ENCODE measurements around the gene CAPNS2. TPM values are rescaled to one million over a fixed set of nuclear protein-coding genes. Genes with fewer than 3 reads are reported as not detected.

The CAPNS2 gene
- total and polyA plus RNA-seq, 2 of the 8 experiments (the other 6 are each of a cell fraction or from before 2014, with no cell fraction given): not detected

- TF ChIP-seq FOSL1 (IDR thresholded peaks at IDR 0.05; ENCODE audit: insufficient read depth, low read depth, low read length): no peak
- no peak for TF ChIP-seq NANOG (IDR thresholded peaks at IDR 0.05; ENCODE audit: insufficient read depth, low read depth, low read length, poor library complexity, severe bottlenecking)
- no peak for TF ChIP-seq HDAC2 (IDR thresholded peaks at IDR 0.05; ENCODE audit: borderline replicate concordance in 1 of 2, low read depth in 2 of 2, low read length in 2 of 2)
- no peak for TF ChIP-seq CEBPB (IDR thresholded peaks at IDR 0.05; ENCODE audit: low read depth, low read length)
- no peak for TF ChIP-seq RAD21 (IDR thresholded peaks at IDR 0.05 in 1 of 2, conservative IDR thresholded peaks at IDR 0.05 in 1 of 2; ENCODE audit: low read depth in 2 of 2, low read length in 2 of 2)
- TF ChIP-seq ATF2 (IDR thresholded peaks at IDR 0.05; ENCODE audit: low read length): no peak
- no peak for TF ChIP-seq BCL11A (IDR thresholded peaks at IDR 0.05; ENCODE audit: low read depth in 2 of 2, low read length in 2 of 2)
Measured at GRCh38 chr16:55542459-55543082, 23.9 kb upstream of the CAPNS2 start (continued).
